Measurements from ENCODE around the gene GPC6.

DNA sequence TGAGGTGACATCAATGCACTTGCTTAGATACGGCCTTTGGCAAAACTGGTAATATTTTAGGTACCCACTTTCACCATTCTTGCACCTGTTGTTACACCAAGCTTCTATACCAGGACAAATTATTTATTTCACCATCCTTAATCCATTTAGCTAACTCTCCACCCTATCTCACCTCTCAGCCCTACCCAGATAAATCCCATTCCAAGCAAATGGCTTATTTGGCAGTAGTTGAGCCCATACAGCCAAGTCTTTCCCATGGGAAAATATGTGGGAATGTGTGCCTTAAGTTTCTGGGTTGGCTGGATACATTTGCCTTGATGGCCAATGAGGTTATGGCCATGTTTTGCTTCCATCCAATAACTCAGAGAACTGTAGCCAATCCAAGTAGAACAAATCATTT, 551.9 kb downstream of the GPC6 start:
- no peak for TF ChIP-seq EZH2phosphoT487 (IDR thresholded peaks at IDR 0.05; ENCODE audit: borderline replicate concordance)
- TF ChIP-seq, protein P1, sequence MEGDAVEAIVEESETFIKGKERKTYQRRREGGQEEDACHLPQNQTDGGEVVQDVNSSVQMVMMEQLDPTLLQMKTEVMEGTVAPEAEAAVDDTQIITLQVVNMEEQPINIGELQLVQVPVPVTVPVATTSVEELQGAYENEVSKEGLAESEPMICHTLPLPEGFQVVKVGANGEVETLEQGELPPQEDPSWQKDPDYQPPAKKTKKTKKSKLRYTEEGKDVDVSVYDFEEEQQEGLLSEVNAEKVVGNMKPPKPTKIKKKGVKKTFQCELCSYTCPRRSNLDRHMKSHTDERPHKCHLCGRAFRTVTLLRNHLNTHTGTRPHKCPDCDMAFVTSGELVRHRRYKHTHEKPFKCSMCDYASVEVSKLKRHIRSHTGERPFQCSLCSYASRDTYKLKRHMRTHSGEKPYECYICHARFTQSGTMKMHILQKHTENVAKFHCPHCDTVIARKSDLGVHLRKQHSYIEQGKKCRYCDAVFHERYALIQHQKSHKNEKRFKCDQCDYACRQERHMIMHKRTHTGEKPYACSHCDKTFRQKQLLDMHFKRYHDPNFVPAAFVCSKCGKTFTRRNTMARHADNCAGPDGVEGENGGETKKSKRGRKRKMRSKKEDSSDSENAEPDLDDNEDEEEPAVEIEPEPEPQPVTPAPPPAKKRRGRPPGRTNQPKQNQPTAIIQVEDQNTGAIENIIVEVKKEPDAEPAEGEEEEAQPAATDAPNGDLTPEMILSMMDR (conservative IDR thresholded peaks at IDR 0.05; ENCODE audit: low read length): no peak
